GM19324 (cell line): ENCODE data around the gene RBM38.

Source experiments
- ATAC-seq: cut with Tn5 transposase; IDR thresholded peaks from one replicate; pipeline ENCODE4 v1.9.1; 2021; ENCODE audit warnings: mild to moderate bottlenecking, moderate library complexity; ENCODE audit not compliant: unreplicated experiment, low FRiP score

The RBM38 gene

DNA sequence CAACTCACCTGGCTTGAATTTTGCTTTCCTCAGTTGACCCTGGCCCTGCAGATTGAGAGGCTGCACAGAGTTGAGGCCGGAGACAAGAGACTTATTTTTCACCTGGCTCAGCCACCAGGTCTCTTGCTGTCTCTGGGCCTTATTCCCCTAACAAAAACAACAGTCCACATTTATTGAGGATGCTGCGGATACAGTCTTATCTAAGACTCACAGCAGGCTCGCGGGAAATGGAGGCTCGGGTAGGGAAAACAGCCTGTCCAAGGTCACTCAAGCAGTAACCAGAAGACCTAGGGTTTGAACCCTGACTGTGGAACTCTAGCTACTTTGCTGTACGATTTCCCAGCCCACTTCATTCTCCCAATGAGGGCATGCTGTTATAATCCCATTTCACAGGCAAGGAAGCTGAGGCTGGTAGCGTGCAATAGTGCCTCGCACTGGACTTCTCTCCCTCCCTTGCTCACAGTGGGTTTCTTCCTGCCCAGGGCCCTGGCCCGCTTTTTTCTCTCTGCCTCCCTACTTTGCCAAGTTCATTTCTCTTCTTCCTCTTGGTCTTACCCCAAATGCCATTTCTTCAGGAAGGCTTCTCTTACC, 57.7 kb downstream of the RBM38 start:
- ATAC-seq = no peak

DNA sequence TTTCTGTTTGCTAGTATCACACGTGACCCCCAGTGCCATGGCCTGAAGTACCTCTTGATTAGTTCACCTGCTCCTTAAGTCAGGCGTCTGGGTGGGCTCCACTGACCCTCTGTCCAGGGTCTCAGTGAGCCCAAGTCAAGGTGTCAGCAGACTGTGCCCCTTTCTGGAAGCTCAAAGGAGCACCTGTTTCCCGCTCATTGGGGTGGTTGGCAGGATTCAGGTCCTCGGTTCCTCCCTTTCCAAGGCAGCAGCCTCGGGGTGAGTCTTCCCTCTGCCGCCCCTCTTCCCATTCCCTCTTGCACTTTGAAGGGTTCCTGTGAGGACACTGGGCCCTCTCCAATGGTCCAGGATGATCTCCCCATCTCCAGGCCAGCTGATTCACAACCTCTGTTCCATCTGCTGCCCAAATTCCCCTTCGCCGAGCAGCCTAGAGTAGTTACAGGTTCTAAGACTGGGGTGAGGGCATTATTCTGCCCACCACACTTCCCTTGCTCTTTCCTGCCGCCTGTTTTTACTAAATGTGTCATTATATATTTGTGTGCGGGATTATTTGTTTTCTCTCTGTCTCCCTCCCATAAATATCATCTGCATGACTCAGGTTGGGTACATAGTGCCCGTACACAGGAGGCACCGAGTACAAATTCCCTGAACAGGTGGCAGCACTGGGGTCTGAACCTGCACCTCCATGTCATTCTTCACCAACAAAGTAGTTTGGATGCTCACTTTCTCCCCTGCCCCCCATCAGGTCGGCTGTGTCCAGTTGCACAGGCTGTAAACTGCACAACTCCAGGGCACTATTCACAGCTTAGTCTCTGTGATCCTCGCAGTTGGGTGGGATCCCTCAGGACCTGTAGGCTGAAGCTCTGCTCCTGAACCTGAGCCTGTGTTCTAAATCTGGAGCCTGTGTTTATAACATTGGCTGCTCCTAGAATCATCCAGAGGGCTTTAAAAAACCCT, 58.5 kb downstream of the RBM38 start:
- no peak for ATAC-seq

DNA sequence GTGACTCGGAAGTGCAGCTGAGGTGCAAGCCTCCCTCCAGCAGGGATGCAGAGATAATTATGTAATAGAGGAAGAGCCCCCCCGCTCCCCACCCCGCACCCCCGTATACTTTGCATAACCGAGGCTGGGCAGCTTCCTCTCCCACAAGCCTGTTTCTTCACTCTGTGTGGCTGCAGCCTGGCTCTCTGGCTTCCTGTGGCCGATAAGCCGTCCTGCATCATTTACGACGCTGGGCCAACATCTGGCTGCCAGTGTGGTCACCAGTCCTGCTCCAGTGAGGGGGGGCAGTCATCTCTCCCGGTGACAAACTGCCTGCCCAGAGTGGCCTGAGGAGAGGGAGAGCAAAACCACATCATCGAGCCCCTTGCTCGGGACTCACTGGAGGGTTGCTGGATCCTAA, 59.2 kb downstream of the RBM38 start:
- ATAC-seq = peak; percentile 76

DNA sequence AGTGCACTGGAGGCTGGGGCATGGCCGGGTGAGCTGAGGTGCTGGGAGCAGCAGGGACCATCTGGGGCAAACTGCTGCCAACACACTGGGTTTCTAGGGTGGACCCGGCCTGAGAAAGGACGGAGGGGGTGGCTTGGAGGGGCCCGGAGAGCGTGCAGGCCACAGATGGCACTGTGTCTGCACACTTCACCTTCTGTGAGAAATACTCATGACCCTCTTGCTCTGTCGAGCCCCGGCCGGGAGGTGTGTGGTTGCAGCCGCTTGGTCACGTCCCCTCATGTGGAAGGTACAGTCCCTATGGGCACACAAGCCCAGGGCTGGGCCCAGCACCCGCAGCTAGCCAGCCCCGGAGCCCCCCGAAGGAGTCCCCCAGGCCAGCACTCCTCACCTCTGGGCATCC, 59.7 kb downstream of the RBM38 start:
- ATAC-seq = no peak

DNA sequence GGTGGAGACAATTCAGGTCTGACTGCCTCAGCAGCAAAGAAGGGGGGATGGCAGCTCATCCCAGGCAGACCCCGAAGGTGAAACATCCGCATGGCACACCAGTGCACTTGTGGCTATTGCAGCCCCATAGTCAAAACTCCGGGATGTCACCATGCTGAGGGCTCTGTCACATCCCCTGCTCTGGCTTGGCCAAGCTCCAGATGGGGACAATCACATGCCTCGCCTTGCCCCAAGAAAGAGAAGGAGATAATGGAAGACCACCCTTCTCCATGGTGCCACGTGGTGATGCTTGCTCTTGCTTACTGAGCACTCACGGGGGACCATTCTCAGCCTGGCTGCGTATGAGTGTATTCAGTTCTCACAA, 60.2 kb downstream of the RBM38 start:
- ATAC-seq = no peak

DNA sequence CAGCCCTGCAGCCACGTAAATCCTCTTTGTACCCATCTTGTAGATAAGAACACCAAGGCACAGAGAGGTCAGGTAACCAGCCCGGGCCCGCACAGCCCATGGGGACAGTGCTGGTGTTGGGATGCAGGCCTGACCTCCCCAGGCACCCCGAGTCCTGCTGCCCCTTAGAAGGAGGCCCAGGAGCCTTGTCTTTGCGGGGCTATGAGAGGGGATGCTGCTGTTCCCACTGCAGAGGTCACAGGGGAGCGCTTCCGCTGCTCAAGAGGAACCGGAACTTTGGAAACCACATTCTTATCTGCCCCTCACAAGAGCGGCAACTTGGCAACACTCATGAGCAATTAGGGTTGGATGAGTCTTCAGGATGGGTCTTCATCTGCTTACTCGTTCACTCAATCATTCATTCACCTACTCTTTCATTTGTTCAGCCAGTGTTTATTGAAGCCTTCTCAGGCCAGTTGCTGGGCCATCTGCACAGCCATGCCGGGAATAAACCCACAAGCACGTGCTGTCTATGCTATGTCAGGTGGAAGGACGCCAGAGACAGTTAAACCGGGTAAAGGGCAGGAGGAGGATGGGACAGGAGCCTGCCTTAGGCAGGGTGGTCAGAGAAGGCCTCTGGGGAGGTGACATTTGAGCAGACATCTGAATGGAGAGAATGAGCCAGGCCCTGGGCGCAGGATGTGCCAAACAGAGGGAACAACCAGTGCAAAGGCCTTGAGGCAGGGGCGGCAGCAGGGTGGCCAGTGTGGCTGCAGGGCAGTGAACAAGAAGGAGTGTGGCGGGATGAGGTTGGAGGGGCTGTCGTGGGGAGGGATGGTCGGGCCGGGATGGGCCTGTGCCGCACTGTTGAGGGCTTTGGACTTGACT, 60.8 kb downstream of the RBM38 start:
- ATAC-seq = no peak

DNA sequence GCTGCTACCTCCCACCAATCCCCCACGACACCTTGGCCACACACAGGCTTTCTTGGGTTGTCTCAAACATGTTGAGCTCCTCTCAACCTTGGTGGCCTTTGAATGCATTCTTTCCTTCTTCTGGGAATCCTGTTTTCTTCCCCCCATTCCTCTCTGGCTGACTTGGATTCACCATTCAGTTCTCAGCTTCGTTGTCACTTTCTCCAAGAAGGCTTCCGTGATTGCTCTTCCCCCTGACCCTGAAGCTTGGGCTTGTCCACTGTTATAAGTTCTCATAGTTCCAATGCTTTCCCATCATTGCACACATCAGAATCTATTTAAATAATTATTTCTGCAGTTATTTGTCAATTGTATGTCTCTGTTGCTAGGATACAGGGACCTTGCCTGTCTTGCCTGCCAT, 64.2 kb downstream of the RBM38 start:
- no peak for ATAC-seq

DNA sequence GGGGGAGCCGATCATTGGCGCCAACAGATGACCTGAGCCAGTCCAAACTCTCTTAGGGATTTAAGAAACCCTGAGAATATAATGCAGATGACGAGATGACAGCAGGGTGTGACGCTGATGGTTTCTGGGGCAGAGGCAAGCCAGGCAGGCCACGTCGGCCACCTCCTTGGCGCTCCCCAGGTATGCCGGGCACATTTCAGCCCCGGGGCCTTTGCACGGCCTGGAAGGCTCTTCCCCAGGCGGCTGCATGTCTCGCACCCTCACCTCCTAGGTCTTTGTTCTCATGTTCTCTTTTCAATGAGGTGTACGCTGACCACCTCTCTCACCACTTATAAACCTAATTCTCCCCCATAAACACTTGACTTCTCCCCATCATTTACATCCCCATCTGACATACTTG, 64.9 kb downstream of the RBM38 start:
- ATAC-seq = no peak

DNA sequence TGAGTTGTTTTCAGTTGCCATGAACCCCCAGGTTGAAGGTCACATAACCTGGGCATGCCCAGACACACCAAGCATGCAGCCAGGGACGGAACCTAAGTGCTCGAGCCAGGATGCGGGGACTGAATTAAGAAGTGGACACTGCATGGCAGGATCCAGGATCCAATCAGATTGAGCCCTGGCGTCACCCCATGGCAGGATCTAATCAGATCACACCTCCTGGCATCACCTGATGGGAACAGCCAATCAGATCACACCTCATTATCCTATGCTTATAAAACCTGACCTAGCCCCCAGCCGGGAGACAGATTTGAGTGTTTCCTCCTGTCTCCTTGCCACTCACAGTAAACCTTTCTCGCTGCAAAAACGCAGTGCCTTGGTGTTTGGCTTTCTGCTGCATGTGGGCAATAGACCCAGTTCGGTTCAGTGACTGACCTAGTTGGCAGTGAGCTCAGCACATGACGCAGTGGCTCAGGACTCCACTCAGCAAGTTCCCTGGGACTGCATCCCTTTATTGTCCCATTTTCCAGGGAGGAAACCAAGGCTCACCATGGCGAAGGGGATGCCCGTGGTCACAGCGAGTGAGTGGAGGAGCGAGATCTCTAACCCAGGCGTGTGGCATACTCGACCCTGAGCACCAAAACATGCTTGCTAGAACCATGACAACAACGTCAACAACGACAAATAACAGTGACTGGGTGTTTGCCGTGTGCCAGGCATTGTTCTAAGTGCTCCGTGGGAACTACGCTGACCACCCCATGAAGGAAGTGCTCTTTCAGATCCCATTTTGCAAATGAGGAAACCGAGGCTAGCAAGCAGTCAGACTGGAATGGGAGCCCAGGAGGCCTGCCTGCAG, 66.3 kb downstream of the RBM38 start:
- ATAC-seq = no peak

DNA sequence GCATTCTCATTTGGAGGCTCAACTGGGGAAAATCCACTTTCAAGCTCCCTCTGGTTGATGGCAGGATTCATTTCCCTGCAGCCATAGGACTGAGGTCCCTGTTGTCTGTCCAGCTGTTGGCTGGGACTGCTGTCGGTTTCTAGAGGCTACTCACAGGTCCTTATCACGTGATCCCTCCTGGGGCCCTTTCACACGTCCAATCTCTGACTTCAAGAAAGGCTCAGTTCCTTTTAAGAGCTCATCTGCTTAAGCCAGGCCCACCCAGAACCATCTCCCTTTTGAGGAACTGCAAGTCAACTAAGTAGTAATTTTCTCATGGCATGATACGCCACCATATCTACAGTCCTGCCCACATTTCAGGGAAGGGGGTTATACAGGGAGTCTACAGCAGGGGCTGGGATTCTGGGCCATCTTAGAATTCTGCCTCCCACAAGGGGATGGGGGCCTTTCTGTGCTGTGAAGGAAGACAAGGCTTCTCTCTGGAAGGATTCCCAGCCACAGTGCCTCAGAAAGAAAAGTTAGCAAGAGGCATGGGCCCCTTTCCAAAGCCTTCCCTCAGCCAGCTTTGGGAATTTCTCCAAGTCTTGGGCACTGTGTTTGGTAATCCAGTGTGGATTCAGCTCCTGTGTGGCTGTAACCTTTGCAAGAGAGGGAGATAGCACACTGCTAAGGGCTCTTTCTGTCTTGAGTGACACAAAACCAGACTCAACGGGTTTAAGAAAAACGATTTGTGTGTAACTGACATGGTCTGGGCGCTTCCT, 67.4 kb downstream of the RBM38 start:
- ATAC-seq = no peak
